Measurements from ENCODE around the gene CNTNAP5.

The CNTNAP5 gene

GRCh38 chr2:124693156-124693555, 668.1 kb downstream of the CNTNAP5 start:
- DNase-seq (ENCODE audit: low spot score): no peak

- no peak for DNase-seq (ENCODE audit: low spot score)
Observed at GRCh38 chr2:124698979-124699565, 674.0 kb downstream of the CNTNAP5 start.

GRCh38 chr2:124702777-124703176, 677.7 kb downstream of the CNTNAP5 start:
- DNase-seq (ENCODE audit: low spot score): no peak

GRCh38 chr2:124704071-124704925, 679.2 kb downstream of the CNTNAP5 start:
- no peak for DNase-seq (ENCODE audit: low spot score)

GRCh38 chr2:124708661-124709060, 683.6 kb downstream of the CNTNAP5 start:
- no peak for DNase-seq (ENCODE audit: low spot score)

- DNase-seq (ENCODE audit: low spot score): no peak
Observed at GRCh38 chr2:124713969-124714368, 688.9 kb downstream of the CNTNAP5 start.

GRCh38 chr2:124725187-124725586, 700.1 kb downstream of the CNTNAP5 start:
- no peak for DNase-seq (ENCODE audit: low spot score)

GRCh38 chr2:124740636-124741035, 715.5 kb downstream of the CNTNAP5 start:
- DNase-seq (ENCODE audit: low spot score): no peak

- DNase-seq (ENCODE audit: low spot score): peak; percentile 4
Observed at GRCh38 chr2:124753842-124754241, 728.8 kb downstream of the CNTNAP5 start.

GRCh38 chr2:124755386-124755785, 730.3 kb downstream of the CNTNAP5 start:
- no peak for DNase-seq (ENCODE audit: low spot score)

GRCh38 chr2:124756048-124756447, 731.0 kb downstream of the CNTNAP5 start:
- no peak for DNase-seq (ENCODE audit: low spot score)

GRCh38 chr2:124762388-124762787, 737.3 kb downstream of the CNTNAP5 start:
- no peak for DNase-seq (ENCODE audit: low spot score)

GRCh38 chr2:124763611-124764010, 738.5 kb downstream of the CNTNAP5 start:
- DNase-seq (ENCODE audit: low spot score): no peak

GRCh38 chr2:124774781-124775180, 749.7 kb downstream of the CNTNAP5 start:
- no peak for DNase-seq (ENCODE audit: low spot score)

- no peak for DNase-seq (ENCODE audit: low spot score)
Observed at GRCh38 chr2:124776332-124776731, 751.2 kb downstream of the CNTNAP5 start.

- no peak for DNase-seq (ENCODE audit: low spot score)
Observed at GRCh38 chr2:124778076-124778475, 753.0 kb downstream of the CNTNAP5 start.

- no peak for DNase-seq (ENCODE audit: low spot score)
Observed at GRCh38 chr2:124796647-124797046, 771.6 kb downstream of the CNTNAP5 start.

- DNase-seq (ENCODE audit: low spot score): no peak
Observed at GRCh38 chr2:124797049-124797448, 772.0 kb downstream of the CNTNAP5 start.

- DNase-seq (ENCODE audit: low spot score): no peak
Observed at GRCh38 chr2:124798551-124798950, 773.5 kb downstream of the CNTNAP5 start.

- DNase-seq (ENCODE audit: low spot score): peak; percentile 23
Observed at GRCh38 chr2:124804014-124804940, 779.2 kb downstream of the CNTNAP5 start.

- DNase-seq (ENCODE audit: low spot score): no peak
Observed at GRCh38 chr2:124805060-124805459, 780.0 kb downstream of the CNTNAP5 start.

GRCh38 chr2:124810132-124810531, 785.0 kb downstream of the CNTNAP5 start:
- DNase-seq (ENCODE audit: low spot score): peak; percentile 42

All from HuH-7 (cell line).